Astrocyte (in vitro differentiated cells and primary cell): ENCODE data around the gene ZNF30. TPM values are rescaled to one million over a fixed set of nuclear protein-coding genes. Genes with fewer than 3 reads are reported as not detected.
"Not testable (repeated sequence)": the region's sequence is repeated elsewhere in the genome, so short reads cannot be mapped to it uniquely, and the experiment has no call there.

Experiments used
- DNase-seq: peaks from one replicate; pipeline ENCODE4 v3.0.0-alpha.2; 2010; ENCODE audit warnings: low read depth
- FAIRE-seq: peaks from 2 replicates; lab custom pipeline; 2011; peaks lifted over from hg19 to GRCh38; lab: Jason Lieb, UNC
- H2AFZ ChIP-seq: 2 replicates; pipeline ENCODE4 v1.6.0; 2012; ENCODE audit warnings: low read depth, low read length, inconsistent platforms
- H3K27ac ChIP-seq: 2 replicates; pipeline ENCODE4 v1.5.1; 2011; ENCODE audit warnings: low read depth, low read length, inconsistent platforms
- H3K27me3 ChIP-seq: 2 replicates; pipeline ENCODE4 v1.6.0; 2011; ENCODE audit warnings: low read length, inconsistent platforms; ENCODE audit not compliant: insufficient read depth
- H3K36me3 ChIP-seq: 2 replicates; pipeline ENCODE4 v1.5.1; 2011; ENCODE audit warnings: low read length, inconsistent platforms; ENCODE audit not compliant: insufficient read depth
- H3K4me1 ChIP-seq: 2 replicates; pipeline ENCODE4 v1.5.1; 2011; ENCODE audit warnings: low read length, inconsistent platforms; ENCODE audit not compliant: insufficient read depth
- H3K4me2 ChIP-seq: 2 replicates; pipeline ENCODE4 v1.6.0; 2012; ENCODE audit warnings: low read length, inconsistent platforms
- H3K4me3 ChIP-seq: 2 replicates; pipeline ENCODE4 v1.5.1; 2011; ENCODE audit warnings: low read depth, mild to moderate bottlenecking, low read length, inconsistent platforms; ENCODE audit not compliant: insufficient read depth
- H3K79me2 ChIP-seq: 2 replicates; pipeline ENCODE4 v1.6.0; 2012; ENCODE audit warnings: mild to moderate bottlenecking, low read length, inconsistent platforms; ENCODE audit not compliant: insufficient read depth
- H3K9ac ChIP-seq: 2 replicates; pipeline ENCODE4 v1.6.0; 2012; ENCODE audit warnings: mild to moderate bottlenecking, low read length, inconsistent platforms
- H3K9me3 ChIP-seq: 2 replicates; pipeline ENCODE4 v1.5.1; 2012; ENCODE audit warnings: low read depth, mild to moderate bottlenecking, low read length, inconsistent platforms; ENCODE audit not compliant: insufficient read depth
- H4K20me1 ChIP-seq: 2 replicates; pipeline ENCODE4 v1.6.0; 2012; ENCODE audit warnings: low read length, inconsistent platforms; ENCODE audit not compliant: insufficient read depth
- H3K27ac Mint-ChIP-seq: one replicate; pipeline ENCODE4 v1.8.0; 2021; ENCODE audit warnings: mild to moderate bottlenecking, mixed read lengths; ENCODE audit not compliant: unreplicated experiment
- H3K27me3 Mint-ChIP-seq: one replicate; pipeline ENCODE4 v1.8.0; 2021; ENCODE audit warnings: low read depth, mixed read lengths; ENCODE audit not compliant: unreplicated experiment
- H3K36me3 Mint-ChIP-seq: one replicate; pipeline ENCODE4 v1.8.0; 2021; ENCODE audit warnings: low read depth, mixed read lengths; ENCODE audit not compliant: unreplicated experiment
- H3K4me1 Mint-ChIP-seq: one replicate; pipeline ENCODE4 v1.8.0; 2021; ENCODE audit warnings: low read depth, mixed read lengths; ENCODE audit not compliant: unreplicated experiment
- H3K4me3 Mint-ChIP-seq: one replicate; pipeline ENCODE4 v1.8.0; 2021; ENCODE audit warnings: mild to moderate bottlenecking, moderate library complexity, mixed read lengths; ENCODE audit not compliant: unreplicated experiment
- H3K9me3 Mint-ChIP-seq: one replicate; pipeline ENCODE4 v1.8.0; 2021; ENCODE audit warnings: mild to moderate bottlenecking, mixed read lengths; ENCODE audit not compliant: unreplicated experiment
- CTCF ChIP-seq: IDR thresholded peaks from 2 replicates; pipeline ENCODE4 v1.5.1; 2011; ENCODE audit warnings: low read depth, mild to moderate bottlenecking, inconsistent platforms, low read length, moderate library complexity; ENCODE audit not compliant: insufficient read depth
- EZH2 ChIP-seq: IDR thresholded peaks from 2 replicates; pipeline ENCODE4 v1.6.1; 2012; ENCODE audit warnings: mild to moderate bottlenecking, low read length, inconsistent platforms; ENCODE audit not compliant: insufficient read depth
- total RNA-seq: library from RNA; stranded (reverse); gene quantifications from 2 replicates; pipeline ENCODE4 v1.2.1, GENCODE V29; 2021

ZNF30 gene
- total RNA-seq, 1 donor from 2014 or later, result 4.0 TPM

GRCh38 chr19:34967551-34967950 lies 40.8 kb downstream of the ZNF30 start:
- peaks cover 8% of the 10 kb centered on the region for H3K9me3 Mint-ChIP-seq
- FAIRE-seq, result no peak

GRCh38 chr19:34969721-34970120 lies 43.0 kb downstream of the ZNF30 start:
- H3K27ac ChIP-seq, result no peak overlapping the region
- H2AFZ ChIP-seq, result no peak overlapping the region
- peaks cover 3% of the 10 kb centered on the region for H3K36me3 Mint-ChIP-seq
- no peak overlapping the region for H3K9ac ChIP-seq
- H4K20me1 ChIP-seq, result no peaks in the 10 kb centered on the region
- H3K27me3 ChIP-seq, result no peaks in the 10 kb centered on the region
- FAIRE-seq (no peak), DNase-seq (no peak)
- H3K4me3 Mint-ChIP-seq, result no peak overlapping the region
- no peaks in the 10 kb centered on the region for H3K79me2 ChIP-seq
- H3K4me2 ChIP-seq, result no peak overlapping the region
- H3K4me3 ChIP-seq, result no peak overlapping the region
- TF ChIP-seq CTCF (no peak), EZH2 (no peak)
- no peak overlapping the region for H3K27ac Mint-ChIP-seq
- peaks cover 6% of the 10 kb centered on the region for H3K9me3 ChIP-seq
- H3K36me3 ChIP-seq, result no peaks in the 10 kb centered on the region
- no peaks in the 10 kb centered on the region for H3K4me1 ChIP-seq
- H3K9me3 Mint-ChIP-seq, result peaks cover 7% of the 10 kb centered on the region
- no peaks in the 10 kb centered on the region for H3K27me3 Mint-ChIP-seq
- H3K4me1 Mint-ChIP-seq, result no peaks in the 10 kb centered on the region

More at GRCh38 chr19:34967551-34967950, 40.8 kb downstream of the ZNF30 start:
- Mint-ChIP-seq H3K36me3 (peaks cover 8% of the 10 kb centered on the region), H3K4me3 (no peak overlapping the region), H3K4me1 (peaks cover 7% of the 10 kb centered on the region), H3K27me3 (no peaks in the 10 kb centered on the region), H3K27ac (no peak overlapping the region)
- Histone ChIP-seq H3K79me2 (peaks cover 6% of the 10 kb centered on the region), H2AFZ (no peak overlapping the region), H3K4me2 (no peak overlapping the region), H3K27ac (no peak overlapping the region), H3K9ac (no peak overlapping the region), H3K9me3 (peaks cover 6% of the 10 kb centered on the region), H3K36me3 (no peaks in the 10 kb centered on the region), H3K27me3 (no peaks in the 10 kb centered on the region), H4K20me1 (no peaks in the 10 kb centered on the region), H3K4me3 (no peak overlapping the region), H3K4me1 (peaks cover 5% of the 10 kb centered on the region)
- DNase-seq, result no peak
- TF ChIP-seq EZH2 (no peak), CTCF (no peak)

- H3K36me3 Mint-ChIP-seq, H3K27me3 ChIP-seq, H2AFZ ChIP-seq, H3K9me3 ChIP-seq, H3K79me2 ChIP-seq, H3K4me1 ChIP-seq, DNase-seq, H3K4me3 ChIP-seq, H3K4me3 Mint-ChIP-seq, H3K9ac ChIP-seq, H3K9me3 Mint-ChIP-seq, H3K4me2 ChIP-seq, H4K20me1 ChIP-seq, H3K4me1 Mint-ChIP-seq, FAIRE-seq, H3K27me3 Mint-ChIP-seq, H3K27ac Mint-ChIP-seq, H3K27ac ChIP-seq, H3K36me3 ChIP-seq: not testable (repeated sequence)
Measured at GRCh38 chr19:34970185-34970780, 43.6 kb downstream of the ZNF30 start.
